ENCODE results near the gene FAM216B. TPM values are rescaled to one million over a fixed set of nuclear protein-coding genes. Genes with fewer than 3 reads are reported as not detected.

FAM216B gene
- total RNA-seq, 1 experiment from 2014 or later, result not detected

DNA sequence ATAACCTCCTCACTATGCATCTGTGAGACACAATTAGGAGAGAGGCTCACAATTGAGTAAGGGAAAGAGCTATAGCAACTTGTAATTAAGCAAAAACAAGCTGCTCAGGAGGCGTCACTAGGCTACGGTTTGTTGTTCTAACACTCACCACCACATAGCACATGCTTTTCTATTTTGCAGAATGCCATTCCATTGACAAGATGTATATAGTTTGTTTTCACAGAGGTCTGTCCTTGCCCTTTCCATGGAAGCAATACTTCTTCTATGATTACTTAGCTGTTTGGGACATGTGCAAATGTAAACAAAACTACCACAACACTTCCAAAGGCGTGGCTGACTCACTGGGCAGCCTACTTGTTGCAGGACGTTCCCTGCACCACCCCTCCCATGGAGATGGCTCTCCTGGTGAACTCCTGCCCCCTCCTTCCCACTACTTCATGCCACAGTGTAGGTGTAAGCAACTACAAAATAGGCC lies 33.9 kb upstream of the FAM216B start:
- Mint-ChIP-seq H3K4me3 (no peak overlapping the region), H3K36me3 (ENCODE audit: insufficient read depth in 1 of 3, low read depth in 3 of 3) (no peaks in the 10 kb centered on the region; a peak in 1 of 7 replicates), H3K27ac (no peak overlapping the region), H3K9me3 (0 out of 5 replicates have a peak, but pooled peaks cover 0 to 3% of the 10 kb centered on the region in 2 experiments), H3K27me3 (ENCODE audit: low read depth) (no peaks in the 10 kb centered on the region; the same call in 1 of the 2 replicates), H3K4me1 (peaks cover 0 to 5% of the 10 kb centered on the region in 2 experiments; a peak in 1 of 4 replicates)
- Histone ChIP-seq H4K91ac (ENCODE audit: insufficient read length, low read depth, low read length) (no peak overlapping the region), H3K9me3 (ENCODE audit: control insufficient read depth, low read depth, low read length) (no peaks in the 10 kb centered on the region), H4K20me1 (ENCODE audit: control insufficient read depth, insufficient read depth, insufficient read length) (no peaks in the 10 kb centered on the region), H2BK12ac (ENCODE audit: insufficient read length, low read depth, low read length) (no peak overlapping the region), H3K23me2 (ENCODE audit: insufficient read length, low read depth, low read length, poor library complexity, severe bottlenecking) (no peaks in the 10 kb centered on the region), H3T11ph (ENCODE audit: low read length) (no peak overlapping the region), H3K4ac (ENCODE audit: low read depth, low read length) (no peak overlapping the region), H3K23ac (ENCODE audit: insufficient read length, low read depth, low read length) (no peak overlapping the region), H2BK120ac (ENCODE audit: low read depth, low read length, poor library complexity, severe bottlenecking) (no peak overlapping the region), H3K9ac (ENCODE audit: extremely low read depth, insufficient read length, low read length) (no peak overlapping the region), H2AFZ (ENCODE audit: low read length) (no peak overlapping the region), H4K5ac (ENCODE audit: insufficient read length, low read depth, low read length) (no peak overlapping the region), H2BK20ac (ENCODE audit: low read depth, low read length, poor library complexity, severe bottlenecking) (no peak overlapping the region), H3K4me2 (ENCODE audit: insufficient read depth, insufficient read length, low read length) (no peak overlapping the region), H3K27me3 (ENCODE audit: insufficient read depth, low read length) (no peaks in the 10 kb centered on the region), H2AK5ac (ENCODE audit: insufficient read length, low read length) (no peak overlapping the region), H3K14ac (ENCODE audit: insufficient read depth, low read length) (no peak overlapping the region), H3K18ac (ENCODE audit: insufficient read length, low read depth, low read length) (no peak overlapping the region), H3K4me1 (ENCODE audit: insufficient read depth, low read length) (no peaks in the 10 kb centered on the region), H3K56ac (ENCODE audit: insufficient read length, low read depth, low read length) (no peak overlapping the region), H4K8ac (replicated peaks; ENCODE audit: insufficient read length, low read depth, low read length) (no peak overlapping the region), H3K79me1 (ENCODE audit: insufficient read depth, low read depth, low read length, poor library complexity, severe bottlenecking) (no peaks in the 10 kb centered on the region), H2BK5ac (ENCODE audit: insufficient read length, low read length) (no peak overlapping the region), H3K27ac (ENCODE audit: insufficient read length, low read depth, low read length) (no peak overlapping the region), H3K79me2 (ENCODE audit: insufficient read depth, low read length) (no peaks in the 10 kb centered on the region), H2BK15ac (ENCODE audit: low read depth, low read length) (no peak overlapping the region)
- no CpG with 5 or more reads among the region's 4 CpGs for WGBS (ENCODE audit: extremely low coverage, insufficient read length, low lambda C conversion rate)
- TF ChIP-seq, protein P1, sequence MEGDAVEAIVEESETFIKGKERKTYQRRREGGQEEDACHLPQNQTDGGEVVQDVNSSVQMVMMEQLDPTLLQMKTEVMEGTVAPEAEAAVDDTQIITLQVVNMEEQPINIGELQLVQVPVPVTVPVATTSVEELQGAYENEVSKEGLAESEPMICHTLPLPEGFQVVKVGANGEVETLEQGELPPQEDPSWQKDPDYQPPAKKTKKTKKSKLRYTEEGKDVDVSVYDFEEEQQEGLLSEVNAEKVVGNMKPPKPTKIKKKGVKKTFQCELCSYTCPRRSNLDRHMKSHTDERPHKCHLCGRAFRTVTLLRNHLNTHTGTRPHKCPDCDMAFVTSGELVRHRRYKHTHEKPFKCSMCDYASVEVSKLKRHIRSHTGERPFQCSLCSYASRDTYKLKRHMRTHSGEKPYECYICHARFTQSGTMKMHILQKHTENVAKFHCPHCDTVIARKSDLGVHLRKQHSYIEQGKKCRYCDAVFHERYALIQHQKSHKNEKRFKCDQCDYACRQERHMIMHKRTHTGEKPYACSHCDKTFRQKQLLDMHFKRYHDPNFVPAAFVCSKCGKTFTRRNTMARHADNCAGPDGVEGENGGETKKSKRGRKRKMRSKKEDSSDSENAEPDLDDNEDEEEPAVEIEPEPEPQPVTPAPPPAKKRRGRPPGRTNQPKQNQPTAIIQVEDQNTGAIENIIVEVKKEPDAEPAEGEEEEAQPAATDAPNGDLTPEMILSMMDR (conservative IDR thresholded peaks at IDR 0.05), result no peak
- no peak for DNase-seq

Data from H9 (cell line).